H1 (cell line): Measurements from ENCODE around the gene TNS3. TPM values are rescaled to one million over a fixed set of nuclear protein-coding genes. Genes with fewer than 3 reads are reported as not detected.

Source experiments
- polyA plus RNA-seq, 7 experiments: library from polyadenylated mRNA; depleted of rRNA in 3 of 7; stranded (reverse) in 5 of 7; unstranded in 2 of 7; fragments of >200 nt in 5 of 7; fragments of 200-250 nt in 2 of 7; gene quantifications; 1 replicate in 5 of 7; 2 replicates in 1 of 7; 4 replicates in 1 of 7; pipeline versions ENCODE4 v1.2.1 to v1.2.3, GENCODE V29; 2011 to 2013; ENCODE audit warnings: missing spikeins in 2 of 7, mixed read lengths in 2 of 7
- total RNA-seq: library from RNA; stranded (reverse); fragmentation: NEBNext Ultra II Directional; extraction: Animal tissue kit (Norgen Biotek cat#: 25700); gene quantifications from 2 replicates; pipeline ENCODE4 v1.2.1, GENCODE V29; 2021
- TF ChIP-seq, protein P1 (sequence below): IDR thresholded peaks from 2 replicates; pipeline ENCODE4 v1.6.1; 2012; ENCODE audit warnings: low read length, inconsistent platforms

Gene TNS3
- total and polyA plus RNA-seq, 2 of the 8 experiments (the other 6 are each of a cell fraction or from before 2014, with no cell fraction given) = 11.9 to 24.2 TPM

DNA sequence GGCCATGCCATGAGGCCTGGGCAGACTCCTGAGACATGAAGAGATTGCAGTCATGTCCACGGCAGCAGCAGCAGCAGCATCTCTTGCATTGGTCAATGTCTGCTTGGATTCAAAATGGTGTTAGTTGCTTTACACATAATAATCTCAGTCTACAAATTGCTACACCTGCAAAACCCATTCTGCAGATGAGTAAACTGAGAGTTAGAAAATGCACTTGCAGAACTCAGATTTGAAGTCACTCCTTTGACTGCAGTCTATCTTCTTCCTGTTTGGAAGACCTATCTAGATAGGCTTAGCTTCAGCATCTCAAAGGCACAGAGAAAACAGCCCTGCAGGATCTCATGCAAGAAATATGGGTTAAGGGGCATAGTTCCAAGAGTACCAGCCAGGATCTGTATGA is 350.3 kb downstream of the TNS3 start (continued):
- TF ChIP-seq, protein P1, sequence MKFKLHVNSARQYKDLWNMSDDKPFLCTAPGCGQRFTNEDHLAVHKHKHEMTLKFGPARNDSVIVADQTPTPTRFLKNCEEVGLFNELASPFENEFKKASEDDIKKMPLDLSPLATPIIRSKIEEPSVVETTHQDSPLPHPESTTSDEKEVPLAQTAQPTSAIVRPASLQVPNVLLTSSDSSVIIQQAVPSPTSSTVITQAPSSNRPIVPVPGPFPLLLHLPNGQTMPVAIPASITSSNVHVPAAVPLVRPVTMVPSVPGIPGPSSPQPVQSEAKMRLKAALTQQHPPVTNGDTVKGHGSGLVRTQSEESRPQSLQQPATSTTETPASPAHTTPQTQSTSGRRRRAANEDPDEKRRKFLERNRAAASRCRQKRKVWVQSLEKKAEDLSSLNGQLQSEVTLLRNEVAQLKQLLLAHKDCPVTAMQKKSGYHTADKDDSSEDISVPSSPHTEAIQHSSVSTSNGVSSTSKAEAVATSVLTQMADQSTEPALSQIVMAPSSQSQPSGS = no peak
